ENCODE measurements around the gene LARGE1.

The LARGE1 gene

GRCh38 chr22:33576205-33576604, 344.1 kb downstream of the LARGE1 start:
- Histone ChIP-seq H3K36me3 (ENCODE audit: insufficient read depth, low read length) (no peaks in the 10 kb centered on the region), H3F3A (ENCODE audit: low read depth) (no peaks in the 10 kb centered on the region), H3K79me2 (ENCODE audit: insufficient read depth, low read length) (no peaks in the 10 kb centered on the region), H3K9me3 (ENCODE audit: insufficient read depth, low read depth, low read length) (0 out of 2 replicates have a peak, but pooled peaks cover 3% of the 10 kb centered on the region), H3K4me3 (ENCODE audit: low read length, poor library complexity, severe bottlenecking) (no peak overlapping the region), H3K4me1 (ENCODE audit: insufficient read depth, low read length, poor library complexity, severe bottlenecking) (no peaks in the 10 kb centered on the region), H3K9me2 (replicated peaks; ENCODE audit: low read depth, low read length) (no peaks in the 10 kb centered on the region), H3K4me2 (ENCODE audit: low read depth, low read length, poor library complexity, severe bottlenecking) (no peak overlapping the region), H4K20me1 (ENCODE audit: insufficient read depth, low read length, poor library complexity, severe bottlenecking) (no peaks in the 10 kb centered on the region), H3K9ac (ENCODE audit: low read depth, low read length, poor library complexity, severe bottlenecking) (no peak overlapping the region), H3K27me3 (ENCODE audit: insufficient read depth, low read length, poor library complexity, severe bottlenecking) (no peaks in the 10 kb centered on the region), H2AFZ (ENCODE audit: low read length) (no peak overlapping the region)
- TF ChIP-seq EZH2phosphoT487 (IDR thresholded peaks at IDR 0.05; ENCODE audit: borderline replicate concordance) (no peak), CTCF (conservative IDR thresholded peaks at IDR 0.05; ENCODE audit: low read length) (no peak)

- no peak for TF ChIP-seq CTCF (conservative IDR thresholded peaks at IDR 0.05; ENCODE audit: low read length)
- no peak for TF ChIP-seq EZH2phosphoT487 (IDR thresholded peaks at IDR 0.05; ENCODE audit: borderline replicate concordance)
These were observed 344.5 kb downstream of the LARGE1 start for GRCh38 chr22:33575771-33576170.

GRCh38 chr22:33575041-33575440, 345.2 kb downstream of the LARGE1 start:
- Histone ChIP-seq H3K9ac (ENCODE audit: low read depth, low read length, poor library complexity, severe bottlenecking) (no peak overlapping the region), H3K79me2 (ENCODE audit: insufficient read depth, low read length) (no peaks in the 10 kb centered on the region), H2AFZ (ENCODE audit: low read length) (no peak overlapping the region), H3K36me3 (ENCODE audit: insufficient read depth, low read length) (no peaks in the 10 kb centered on the region), H3K27me3 (ENCODE audit: insufficient read depth, low read length, poor library complexity, severe bottlenecking) (no peaks in the 10 kb centered on the region), H3K4me1 (ENCODE audit: insufficient read depth, low read length, poor library complexity, severe bottlenecking) (no peaks in the 10 kb centered on the region), H3K4me3 (ENCODE audit: low read length, poor library complexity, severe bottlenecking) (no peak overlapping the region), H3K9me2 (replicated peaks; ENCODE audit: low read depth, low read length) (no peaks in the 10 kb centered on the region), H3K4me2 (ENCODE audit: low read depth, low read length, poor library complexity, severe bottlenecking) (no peak overlapping the region), H3F3A (ENCODE audit: low read depth) (no peaks in the 10 kb centered on the region), H4K20me1 (ENCODE audit: insufficient read depth, low read length, poor library complexity, severe bottlenecking) (no peaks in the 10 kb centered on the region), H3K9me3 (ENCODE audit: insufficient read depth, low read depth, low read length) (0 out of 2 replicates have a peak, but pooled peaks cover 3% of the 10 kb centered on the region)
- TF ChIP-seq CTCF (conservative IDR thresholded peaks at IDR 0.05; ENCODE audit: low read length) (no peak), EZH2phosphoT487 (IDR thresholded peaks at IDR 0.05; ENCODE audit: borderline replicate concordance) (no peak)

More at GRCh38 chr22:33575771-33576170, 344.5 kb downstream of the LARGE1 start:
- H3K4me1 ChIP-seq (ENCODE audit: insufficient read depth, low read length, poor library complexity, severe bottlenecking) = no peaks in the 10 kb centered on the region
- H3K4me3 ChIP-seq (ENCODE audit: low read length, poor library complexity, severe bottlenecking) = no peak overlapping the region
- no peaks in the 10 kb centered on the region for H3K36me3 ChIP-seq (ENCODE audit: insufficient read depth, low read length)
- H2AFZ ChIP-seq (ENCODE audit: low read length) = no peak overlapping the region
- H3F3A ChIP-seq (ENCODE audit: low read depth) = no peaks in the 10 kb centered on the region
- no peak overlapping the region for H3K4me2 ChIP-seq (ENCODE audit: low read depth, low read length, poor library complexity, severe bottlenecking)
- no peaks in the 10 kb centered on the region for H3K79me2 ChIP-seq (ENCODE audit: insufficient read depth, low read length)
- H3K9me3 ChIP-seq (ENCODE audit: insufficient read depth, low read depth, low read length) = 0 out of 2 replicates have a peak, but pooled peaks cover 3% of the 10 kb centered on the region
- no peak overlapping the region for H3K9ac ChIP-seq (ENCODE audit: low read depth, low read length, poor library complexity, severe bottlenecking)
- no peaks in the 10 kb centered on the region for H4K20me1 ChIP-seq (ENCODE audit: insufficient read depth, low read length, poor library complexity, severe bottlenecking)
- H3K9me2 ChIP-seq (replicated peaks; ENCODE audit: low read depth, low read length) = no peaks in the 10 kb centered on the region
- no peaks in the 10 kb centered on the region for H3K27me3 ChIP-seq (ENCODE audit: insufficient read depth, low read length, poor library complexity, severe bottlenecking)
